Measurements from ENCODE around the gene EEIG1.

The EEIG1 gene

DNA sequence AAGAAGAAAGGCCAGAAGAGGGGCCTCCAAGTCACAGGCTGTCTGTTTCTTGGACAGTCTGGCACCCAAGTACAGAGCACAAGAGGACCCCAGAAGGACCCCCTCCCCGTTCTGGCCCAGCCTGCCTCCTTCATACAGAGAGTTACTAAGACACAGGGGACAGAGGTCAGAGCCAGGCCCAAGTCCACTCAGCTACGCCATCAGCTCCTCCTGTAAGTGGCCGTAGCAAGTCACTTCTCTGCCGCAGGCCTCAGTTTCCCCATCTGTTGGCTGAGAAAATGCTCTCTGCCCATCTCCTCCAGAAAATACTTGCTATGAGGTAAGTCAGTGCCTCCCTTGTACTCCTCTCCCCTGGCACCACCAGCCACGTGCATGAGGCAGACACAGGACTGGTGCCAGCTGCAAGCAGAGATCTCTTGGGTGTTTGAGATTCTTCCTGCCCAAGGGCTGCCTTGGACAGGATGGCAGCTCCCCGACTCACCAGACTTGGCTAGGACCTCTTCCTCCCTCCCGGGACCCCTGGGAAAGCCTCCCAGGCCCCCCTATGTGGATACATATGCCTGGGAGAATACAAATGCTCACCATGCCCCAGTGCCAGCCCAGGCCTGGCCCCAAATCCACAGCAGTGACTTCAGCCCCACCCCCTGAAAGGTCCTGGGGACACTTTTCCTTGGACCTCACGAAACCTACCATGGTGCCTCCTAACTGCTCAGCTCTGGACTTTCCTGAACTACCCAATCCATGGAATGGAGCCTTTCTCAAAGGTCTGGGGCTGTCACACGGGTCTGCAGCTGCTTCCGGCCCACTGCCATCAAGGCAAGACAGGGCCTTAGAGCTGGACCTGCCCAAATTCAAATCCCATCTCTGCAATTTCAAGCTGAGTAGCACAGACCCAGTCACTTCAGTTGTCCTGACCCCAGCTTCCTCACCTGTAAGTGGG is 5.1 kb downstream of the EEIG1 start:
- Histone ChIP-seq H3K9me3 (ENCODE audit: insufficient read depth, low read length) (no peaks in the 10 kb centered on the region), H3K79me2 (ENCODE audit: low read length) (peaks cover 56% of the 10 kb centered on the region), H3K27me3 (ENCODE audit: low read depth, low read length) (no peaks in the 10 kb centered on the region), H3K4me1 (ENCODE audit: low read length) (peaks cover 57% of the 10 kb centered on the region), H4K20me1 (ENCODE audit: insufficient read depth, low read length) (peaks cover 20% of the 10 kb centered on the region; the same call in 1 of the 2 replicates), H3K9ac (ENCODE audit: low read length) (no peak overlapping the region), H3K4me2 (ENCODE audit: low read length) (no peak overlapping the region), H2AFZ (ENCODE audit: low read depth, low read length) (no peak overlapping the region), H3K36me3 (replicated peaks; ENCODE audit: low read depth, low read length) (no peaks in the 10 kb centered on the region), H3K27ac (ENCODE audit: low read length) (no peak overlapping the region), H3K4me3 (ENCODE audit: low read length) (no peak overlapping the region)
- TF ChIP-seq EZH2phosphoT487 (IDR thresholded peaks at IDR 0.05; ENCODE audit: low read depth): no peak
- TF ChIP-seq, protein P1, sequence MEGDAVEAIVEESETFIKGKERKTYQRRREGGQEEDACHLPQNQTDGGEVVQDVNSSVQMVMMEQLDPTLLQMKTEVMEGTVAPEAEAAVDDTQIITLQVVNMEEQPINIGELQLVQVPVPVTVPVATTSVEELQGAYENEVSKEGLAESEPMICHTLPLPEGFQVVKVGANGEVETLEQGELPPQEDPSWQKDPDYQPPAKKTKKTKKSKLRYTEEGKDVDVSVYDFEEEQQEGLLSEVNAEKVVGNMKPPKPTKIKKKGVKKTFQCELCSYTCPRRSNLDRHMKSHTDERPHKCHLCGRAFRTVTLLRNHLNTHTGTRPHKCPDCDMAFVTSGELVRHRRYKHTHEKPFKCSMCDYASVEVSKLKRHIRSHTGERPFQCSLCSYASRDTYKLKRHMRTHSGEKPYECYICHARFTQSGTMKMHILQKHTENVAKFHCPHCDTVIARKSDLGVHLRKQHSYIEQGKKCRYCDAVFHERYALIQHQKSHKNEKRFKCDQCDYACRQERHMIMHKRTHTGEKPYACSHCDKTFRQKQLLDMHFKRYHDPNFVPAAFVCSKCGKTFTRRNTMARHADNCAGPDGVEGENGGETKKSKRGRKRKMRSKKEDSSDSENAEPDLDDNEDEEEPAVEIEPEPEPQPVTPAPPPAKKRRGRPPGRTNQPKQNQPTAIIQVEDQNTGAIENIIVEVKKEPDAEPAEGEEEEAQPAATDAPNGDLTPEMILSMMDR (IDR thresholded peaks at IDR 0.05; ENCODE audit: low read depth, low read length): no peak

DNA sequence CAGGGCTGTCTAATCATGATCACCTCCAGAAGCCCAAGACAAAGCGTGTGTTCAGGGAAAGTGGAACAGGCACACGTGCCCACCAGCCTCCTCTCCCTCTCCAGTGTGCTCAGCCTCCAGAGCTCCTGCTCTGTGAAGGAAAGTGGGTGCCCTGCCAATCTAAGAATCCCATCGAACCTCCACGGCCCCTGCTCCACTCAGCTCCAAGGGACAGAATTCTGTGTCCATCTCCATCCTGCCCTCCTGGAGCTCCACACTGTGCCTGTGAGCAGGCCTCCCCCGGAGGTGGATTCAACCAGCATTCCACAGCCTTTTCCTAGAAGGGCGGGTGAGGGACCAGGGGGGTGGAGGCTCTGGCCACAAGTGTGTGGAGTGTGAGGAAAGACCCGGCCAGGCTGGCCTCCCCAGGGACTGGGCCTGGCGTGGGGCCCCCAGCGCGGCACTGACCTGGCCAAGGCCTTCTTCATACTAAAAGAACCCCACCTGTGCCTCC is 6.0 kb downstream of the EEIG1 start:
- Histone ChIP-seq H3K4me2 (ENCODE audit: low read length) (no peak overlapping the region), H2AFZ (ENCODE audit: low read depth, low read length) (no peak overlapping the region), H3K9me3 (ENCODE audit: insufficient read depth, low read length) (no peaks in the 10 kb centered on the region), H3K27ac (ENCODE audit: low read length) (no peak overlapping the region), H3K9ac (ENCODE audit: low read length) (no peak overlapping the region), H4K20me1 (ENCODE audit: insufficient read depth, low read length) (peaks cover 20% of the 10 kb centered on the region; the same call in 1 of the 2 replicates), H3K4me1 (ENCODE audit: low read length) (peaks cover 62% of the 10 kb centered on the region), H3K27me3 (ENCODE audit: low read depth, low read length) (no peaks in the 10 kb centered on the region), H3K79me2 (ENCODE audit: low read length) (peaks cover 57% of the 10 kb centered on the region), H3K4me3 (ENCODE audit: low read length) (no peak overlapping the region), H3K36me3 (replicated peaks; ENCODE audit: low read depth, low read length) (no peaks in the 10 kb centered on the region)
- TF ChIP-seq, protein P1 (IDR thresholded peaks at IDR 0.05; ENCODE audit: low read depth, low read length): no peak
- TF ChIP-seq EZH2phosphoT487 (IDR thresholded peaks at IDR 0.05; ENCODE audit: low read depth): no peak

DNA sequence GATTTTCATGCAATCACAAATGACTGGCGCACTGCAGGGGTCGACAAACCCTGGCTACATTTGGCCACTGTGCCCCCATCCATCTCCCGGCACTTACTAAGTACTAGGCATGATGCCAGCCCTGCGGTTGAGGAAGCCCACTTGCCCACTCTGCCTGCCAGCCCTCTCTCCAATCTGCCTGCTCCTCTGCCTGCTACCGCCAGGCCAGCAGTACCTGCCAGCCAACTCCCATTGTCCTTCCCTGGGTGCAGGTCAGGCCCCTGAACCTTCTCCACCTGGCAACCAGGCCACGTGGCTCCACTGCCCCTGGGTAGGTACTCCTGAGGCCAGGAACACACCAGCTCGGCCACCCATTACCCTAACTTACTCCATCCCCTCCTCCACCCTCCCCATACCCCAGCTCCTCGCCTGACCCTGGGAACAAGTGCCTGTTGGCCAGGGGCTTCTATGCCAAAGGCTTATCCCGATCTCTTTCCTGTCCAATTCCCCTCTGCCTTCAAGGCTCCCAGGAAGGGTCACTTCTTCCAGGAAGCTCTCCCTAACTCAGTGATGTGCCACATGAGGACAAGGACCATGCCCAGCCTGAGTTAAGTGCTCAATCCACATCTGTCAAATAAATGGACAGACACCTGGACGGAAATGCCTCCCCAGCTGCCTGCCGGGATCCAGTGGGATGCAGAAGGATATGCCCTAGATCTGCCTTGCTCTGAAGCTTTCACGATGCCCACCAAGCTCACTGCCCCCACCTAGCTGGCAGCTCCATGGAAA is 6.6 kb downstream of the EEIG1 start:
- Histone ChIP-seq H3K36me3 (replicated peaks; ENCODE audit: low read depth, low read length) (no peaks in the 10 kb centered on the region), H3K79me2 (ENCODE audit: low read length) (peaks cover 57% of the 10 kb centered on the region), H4K20me1 (ENCODE audit: insufficient read depth, low read length) (peaks cover 20% of the 10 kb centered on the region; the same call in 1 of the 2 replicates), H3K4me3 (ENCODE audit: low read length) (no peak overlapping the region), H3K27ac (ENCODE audit: low read length) (no peak overlapping the region), H3K27me3 (ENCODE audit: low read depth, low read length) (no peaks in the 10 kb centered on the region), H3K9me3 (ENCODE audit: insufficient read depth, low read length) (no peaks in the 10 kb centered on the region), H3K9ac (ENCODE audit: low read length) (no peak overlapping the region), H3K4me1 (ENCODE audit: low read length) (peaks cover 62% of the 10 kb centered on the region), H3K4me2 (ENCODE audit: low read length) (no peak overlapping the region), H2AFZ (ENCODE audit: low read depth, low read length) (no peak overlapping the region)
- no peak for TF ChIP-seq EZH2phosphoT487 (IDR thresholded peaks at IDR 0.05; ENCODE audit: low read depth)
- TF ChIP-seq, protein P1 (IDR thresholded peaks at IDR 0.05; ENCODE audit: low read depth, low read length): no peak
